GM23338 (cell line): ENCODE data around the gene OAS3. TPM values are rescaled to one million over a fixed set of nuclear protein-coding genes. Genes with fewer than 3 reads are reported as not detected.
A peak's percentile ranks its signal among the peaks of the same experiment; 100 is the strongest.

Source experiments
- ATAC-seq: fragments of 200-7000 bp; cut with Tn5 transposase; 3 replicates; pipeline ENCODE4 v1.9.1; 2020
- DNase-seq: peaks from one replicate; pipeline ENCODE4 v3.0.0-alpha.2; 2015; ENCODE audit warnings: low spot score
- H2AFZ ChIP-seq: fragments of 200-600 bp; sonication (generic); 2 replicates; pipeline ENCODE4 v1.8.0; 2016; ENCODE audit warnings: antibody characterized with exemption, mild to moderate bottlenecking, moderate library complexity
- H3F3A ChIP-seq: fragments of 200-600 bp; sonication (generic); replicated peaks from 2 replicates; pipeline ENCODE4 v1.8.0; 2017; ENCODE audit warnings: antibody characterized with exemption, mixed run types, low read depth
- H3K27ac ChIP-seq: fragments of 200-600 bp; sonication (generic); 2 replicates; pipeline ENCODE4 v1.6.1; 2016; ENCODE audit warnings: low read depth
- H3K27me3 ChIP-seq: fragments of 200-600 bp; sonication (generic); 2 replicates; pipeline ENCODE4 v1.8.0; 2016; ENCODE audit warnings: mild to moderate bottlenecking, mixed run types, moderate library complexity; ENCODE audit not compliant: insufficient read depth
- H3K36me3 ChIP-seq: fragments of 200-600 bp; sonication (generic); 2 replicates; pipeline ENCODE4 v1.8.0; 2016; ENCODE audit warnings: mild to moderate bottlenecking; ENCODE audit not compliant: insufficient read depth
- H3K4me1 ChIP-seq: fragments of 200-600 bp; sonication (generic); 2 replicates; pipeline ENCODE4 v1.8.0; 2016; ENCODE audit warnings: mild to moderate bottlenecking, moderate library complexity; ENCODE audit not compliant: insufficient read depth
- H3K4me2 ChIP-seq: fragments of 200-600 bp; sonication (generic); 2 replicates; pipeline ENCODE4 v1.7.1; 2017; ENCODE audit warnings: mixed run types
- H3K4me3 ChIP-seq: fragments of 200-600 bp; sonication (generic); 2 replicates; pipeline ENCODE4 v1.6.1; 2016; ENCODE audit warnings: mixed run types
- H3K79me2 ChIP-seq: fragments of 200-600 bp; sonication (generic); replicated peaks from 2 replicates; pipeline ENCODE4 v1.8.0; 2017; ENCODE audit warnings: mild to moderate bottlenecking; ENCODE audit not compliant: insufficient read depth
- H3K9me2 ChIP-seq: fragments of 200-600 bp; sonication (generic); 2 replicates; pipeline ENCODE4 v1.8.0; 2017; ENCODE audit not compliant: insufficient read depth
- H4K20me1 ChIP-seq: fragments of 200-600 bp; sonication (generic); replicated peaks from 2 replicates; pipeline ENCODE4 v1.8.0; 2017; ENCODE audit warnings: mild to moderate bottlenecking; ENCODE audit not compliant: insufficient read depth
- H3K27ac Mint-ChIP-seq: 2 replicates; pipeline ENCODE4 v1.8.0; 2020; ENCODE audit warnings: inconsistent platforms, mild to moderate bottlenecking, moderate library complexity, mixed read lengths
- H3K27me3 Mint-ChIP-seq: 3 replicates; pipeline ENCODE4 v1.8.0; 2022; ENCODE audit warnings: low read depth, mild to moderate bottlenecking, moderate library complexity, mixed read lengths, inconsistent platforms; ENCODE audit not compliant: insufficient read depth, poor library complexity
- H3K36me3 Mint-ChIP-seq: 3 replicates; pipeline ENCODE4 v1.8.0; 2021; ENCODE audit warnings: low read depth, mild to moderate bottlenecking, inconsistent platforms, moderate library complexity, mixed read lengths
- H3K4me1 Mint-ChIP-seq: 3 replicates; pipeline ENCODE4 v1.8.0; 2020; ENCODE audit warnings: mild to moderate bottlenecking, inconsistent platforms, mixed read lengths
- H3K4me3 Mint-ChIP-seq: 3 replicates; pipeline ENCODE4 v1.8.0; 2021; ENCODE audit warnings: moderate library complexity, mild to moderate bottlenecking, inconsistent platforms, mixed read lengths
- H3K9me3 Mint-ChIP-seq: 3 replicates; pipeline ENCODE4 v1.8.0; 2020; ENCODE audit warnings: moderate library complexity, mild to moderate bottlenecking, inconsistent platforms, mixed read lengths
- EZH2 ChIP-seq: fragments of 200-600 bp; sonication (generic); IDR thresholded peaks from one replicate; pipeline ENCODE4 v1.8.0; 2017; ENCODE audit warnings: antibody characterized with exemption, mild to moderate bottlenecking, low read depth; ENCODE audit not compliant: unreplicated experiment
- JUNB ChIP-seq: IDR thresholded peaks from one replicate; pipeline ENCODE4 v1.6.1; 2016; ENCODE audit warnings: antibody characterized with exemption; ENCODE audit not compliant: unreplicated experiment
- NANOG ChIP-seq: IDR thresholded peaks from 2 replicates; pipeline ENCODE4 v1.6.1; 2016; ENCODE audit warnings: antibody characterized with exemption, borderline replicate concordance
- POLR2AphosphoS5 ChIP-seq: IDR thresholded peaks from 2 replicates; pipeline ENCODE4 v1.6.1; 2016; ENCODE audit warnings: antibody characterized with exemption, low read depth
- ZNF114 ChIP-seq: fragments of 250-450 bp; sonication (Bioruptor Pico); IDR thresholded peaks from 2 replicates; pipeline ENCODE4 v1.5.0; 2020; ENCODE audit warnings: mild to moderate bottlenecking, moderate library complexity
- ZNF331 ChIP-seq: fragments of 250-450 bp; sonication (Bioruptor Pico); IDR thresholded peaks from 2 replicates; pipeline ENCODE4 v1.5.0; 2020; ENCODE audit warnings: low read depth, mild to moderate bottlenecking, moderate library complexity
- polyA plus RNA-seq: library from polyadenylated mRNA; unstranded; fragments of >200 nt; fragmentation: Nextera tagmentation; extraction: Ambion mirVana; gene quantifications from 2 replicates; pipeline ENCODE4 v1.2.1, GENCODE V29; 2016
- total RNA-seq: library from RNA; depleted of rRNA; stranded (reverse); fragments of >200 nt; shearing (Covaris generic); gene quantifications from 2 replicates; pipeline ENCODE4 v1.2.3, GENCODE V29; 2014
- TF ChIP-seq, protein P1 (sequence below): fragments of 250-450 bp; sonication (Bioruptor Pico); IDR thresholded peaks from 2 replicates; pipeline ENCODE4 v1.5.0; 2020; ENCODE audit warnings: mild to moderate bottlenecking, moderate library complexity
- TF ChIP-seq, protein P2 (sequence below): IDR thresholded peaks from 2 replicates; pipeline ENCODE4 v1.6.1; 2016; ENCODE audit warnings: antibody characterized with exemption
- TF ChIP-seq, protein P3 (sequence below): IDR thresholded peaks from one replicate; pipeline ENCODE4 v1.6.1; 2018; ENCODE audit warnings: antibody characterized with exemption; ENCODE audit not compliant: unreplicated experiment

Gene OAS3
- total and polyA plus RNA-seq, 2 experiments from 2014 or later, result 0.27 to 1.4 TPM

DNA sequence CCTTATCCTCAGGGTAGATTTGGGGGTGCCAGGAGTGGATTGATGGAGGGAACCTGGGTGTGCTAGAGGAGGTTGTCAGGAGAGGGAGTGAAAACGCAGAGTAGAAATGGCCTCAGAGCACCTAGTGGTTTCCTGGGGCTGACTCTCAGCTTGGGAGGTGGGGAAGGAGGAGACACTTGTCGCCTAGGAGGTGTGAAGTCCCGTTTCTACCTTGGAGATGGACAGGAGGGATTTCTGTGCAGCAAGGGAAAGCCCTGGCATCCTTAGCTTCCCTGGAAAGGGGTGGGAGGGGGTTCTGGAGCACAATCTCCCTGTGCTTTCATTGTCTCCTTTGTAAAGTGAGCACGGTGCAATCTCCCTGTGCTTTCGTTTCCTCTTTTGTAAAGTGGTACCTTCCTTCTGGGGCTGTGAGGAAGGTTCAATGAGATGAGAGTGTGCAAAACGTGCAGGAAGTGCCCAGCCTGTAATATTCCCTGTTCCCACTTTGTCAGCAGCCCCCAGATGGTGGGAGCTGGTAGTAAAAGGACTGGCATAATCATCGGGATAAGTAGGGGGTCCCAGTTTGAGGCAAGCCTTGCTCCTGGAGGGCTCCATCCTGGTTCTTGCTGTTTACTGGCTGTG lies 1.6 kb downstream of the OAS3 start:
- H2AFZ ChIP-seq, result peak overlapping the region; percentile 43; the same call in 1 of the 2 replicates
- Mint-ChIP-seq H3K4me3 (no peak overlapping the region), H3K4me1 (peaks cover 6% of the 10 kb centered on the region), H3K36me3 (no peaks in the 10 kb centered on the region), H3K9me3 (no peaks in the 10 kb centered on the region), H3K27ac (no peak overlapping the region), H3K27me3 (peaks cover 20% of the 10 kb centered on the region)
- H4K20me1 ChIP-seq, result no peaks in the 10 kb centered on the region
- H3K36me3 ChIP-seq, result no peaks in the 10 kb centered on the region
- no peaks in the 10 kb centered on the region for H3K9me2 ChIP-seq
- DNase-seq, result no peak
- H3F3A ChIP-seq, result no peaks in the 10 kb centered on the region
- H3K4me1 ChIP-seq, result no peaks in the 10 kb centered on the region
- H3K79me2 ChIP-seq, result no peaks in the 10 kb centered on the region
- no peak overlapping the region for H3K4me3 ChIP-seq
- no peak overlapping the region for H3K4me2 ChIP-seq
- TF ChIP-seq, protein P1, sequence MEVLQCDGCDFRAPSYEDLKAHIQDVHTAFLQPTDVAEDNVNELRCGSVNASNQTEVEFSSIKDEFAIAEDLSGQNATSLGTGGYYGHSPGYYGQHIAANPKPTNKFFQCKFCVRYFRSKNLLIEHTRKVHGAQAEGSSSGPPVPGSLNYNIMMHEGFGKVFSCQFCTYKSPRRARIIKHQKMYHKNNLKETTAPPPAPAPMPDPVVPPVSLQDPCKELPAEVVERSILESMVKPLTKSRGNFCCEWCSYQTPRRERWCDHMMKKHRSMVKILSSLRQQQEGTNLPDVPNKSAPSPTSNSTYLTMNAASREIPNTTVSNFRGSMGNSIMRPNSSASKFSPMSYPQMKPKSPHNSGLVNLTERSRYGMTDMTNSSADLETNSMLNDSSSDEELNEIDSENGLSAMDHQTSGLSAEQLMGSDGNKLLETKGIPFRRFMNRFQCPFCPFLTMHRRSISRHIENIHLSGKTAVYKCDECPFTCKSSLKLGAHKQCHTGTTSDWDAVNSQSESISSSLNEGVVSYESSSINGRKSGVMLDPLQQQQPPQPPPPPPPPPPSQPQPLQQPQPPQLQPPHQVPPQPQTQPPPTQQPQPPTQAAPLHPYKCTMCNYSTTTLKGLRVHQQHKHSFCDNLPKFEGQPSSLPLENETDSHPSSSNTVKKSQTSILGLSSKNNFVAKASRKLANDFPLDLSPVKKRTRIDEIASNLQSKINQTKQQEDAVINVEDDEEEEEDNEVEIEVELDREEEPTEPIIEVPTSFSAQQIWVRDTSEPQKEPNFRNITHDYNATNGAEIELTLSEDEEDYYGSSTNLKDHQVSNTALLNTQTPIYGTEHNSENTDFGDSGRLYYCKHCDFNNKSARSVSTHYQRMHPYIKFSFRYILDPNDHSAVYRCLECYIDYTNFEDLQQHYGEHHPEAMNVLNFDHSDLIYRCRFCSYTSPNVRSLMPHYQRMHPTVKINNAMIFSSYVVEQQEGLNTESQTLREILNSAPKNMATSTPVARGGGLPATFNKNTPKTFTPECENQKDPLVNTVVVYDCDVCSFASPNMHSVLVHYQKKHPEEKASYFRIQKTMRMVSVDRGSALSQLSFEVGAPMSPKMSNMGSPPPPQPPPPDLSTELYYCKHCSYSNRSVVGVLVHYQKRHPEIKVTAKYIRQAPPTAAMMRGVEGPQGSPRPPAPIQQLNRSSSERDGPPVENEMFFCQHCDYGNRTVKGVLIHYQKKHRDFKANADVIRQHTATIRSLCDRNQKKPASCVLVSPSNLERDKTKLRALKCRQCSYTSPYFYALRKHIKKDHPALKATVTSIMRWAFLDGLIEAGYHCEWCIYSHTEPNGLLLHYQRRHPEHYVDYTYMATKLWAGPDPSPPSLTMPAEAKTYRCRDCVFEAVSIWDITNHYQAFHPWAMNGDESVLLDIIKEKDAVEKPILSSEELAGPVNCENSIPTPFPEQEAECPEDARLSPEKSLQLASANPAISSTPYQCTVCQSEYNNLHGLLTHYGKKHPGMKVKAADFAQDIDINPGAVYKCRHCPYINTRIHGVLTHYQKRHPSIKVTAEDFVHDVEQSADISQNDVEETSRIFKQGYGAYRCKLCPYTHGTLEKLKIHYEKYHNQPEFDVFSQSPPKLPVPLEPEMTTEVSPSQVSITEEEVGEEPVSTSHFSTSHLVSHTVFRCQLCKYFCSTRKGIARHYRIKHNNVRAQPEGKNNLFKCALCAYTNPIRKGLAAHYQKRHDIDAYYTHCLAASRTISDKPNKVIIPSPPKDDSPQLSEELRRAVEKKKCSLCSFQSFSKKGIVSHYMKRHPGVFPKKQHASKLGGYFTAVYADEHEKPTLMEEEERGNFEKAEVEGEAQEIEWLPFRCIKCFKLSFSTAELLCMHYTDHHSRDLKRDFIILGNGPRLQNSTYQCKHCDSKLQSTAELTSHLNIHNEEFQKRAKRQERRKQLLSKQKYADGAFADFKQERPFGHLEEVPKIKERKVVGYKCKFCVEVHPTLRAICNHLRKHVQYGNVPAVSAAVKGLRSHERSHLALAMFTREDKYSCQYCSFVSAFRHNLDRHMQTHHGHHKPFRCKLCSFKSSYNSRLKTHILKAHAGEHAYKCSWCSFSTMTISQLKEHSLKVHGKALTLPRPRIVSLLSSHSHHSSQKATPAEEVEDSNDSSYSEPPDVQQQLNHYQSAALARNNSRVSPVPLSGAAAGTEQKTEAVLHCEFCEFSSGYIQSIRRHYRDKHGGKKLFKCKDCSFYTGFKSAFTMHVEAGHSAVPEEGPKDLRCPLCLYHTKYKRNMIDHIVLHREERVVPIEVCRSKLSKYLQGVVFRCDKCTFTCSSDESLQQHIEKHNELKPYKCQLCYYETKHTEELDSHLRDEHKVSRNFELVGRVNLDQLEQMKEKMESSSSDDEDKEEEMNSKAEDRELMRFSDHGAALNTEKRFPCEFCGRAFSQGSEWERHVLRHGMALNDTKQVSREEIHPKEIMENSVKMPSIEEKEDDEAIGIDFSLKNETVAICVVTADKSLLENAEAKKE (CRISPR knock-in tag), result no peak
- TF ChIP-seq JUNB (no peak), POLR2AphosphoS5 (no peak), ZNF331 (CRISPR knock-in tag) (no peak), NANOG (no peak), EZH2 (no peak), ZNF114 (CRISPR knock-in tag) (no peak)
- TF ChIP-seq, protein P2, sequence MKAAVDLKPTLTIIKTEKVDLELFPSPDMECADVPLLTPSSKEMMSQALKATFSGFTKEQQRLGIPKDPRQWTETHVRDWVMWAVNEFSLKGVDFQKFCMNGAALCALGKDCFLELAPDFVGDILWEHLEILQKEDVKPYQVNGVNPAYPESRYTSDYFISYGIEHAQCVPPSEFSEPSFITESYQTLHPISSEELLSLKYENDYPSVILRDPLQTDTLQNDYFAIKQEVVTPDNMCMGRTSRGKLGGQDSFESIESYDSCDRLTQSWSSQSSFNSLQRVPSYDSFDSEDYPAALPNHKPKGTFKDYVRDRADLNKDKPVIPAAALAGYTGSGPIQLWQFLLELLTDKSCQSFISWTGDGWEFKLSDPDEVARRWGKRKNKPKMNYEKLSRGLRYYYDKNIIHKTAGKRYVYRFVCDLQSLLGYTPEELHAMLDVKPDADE, result no peak
- TF ChIP-seq, protein P3, sequence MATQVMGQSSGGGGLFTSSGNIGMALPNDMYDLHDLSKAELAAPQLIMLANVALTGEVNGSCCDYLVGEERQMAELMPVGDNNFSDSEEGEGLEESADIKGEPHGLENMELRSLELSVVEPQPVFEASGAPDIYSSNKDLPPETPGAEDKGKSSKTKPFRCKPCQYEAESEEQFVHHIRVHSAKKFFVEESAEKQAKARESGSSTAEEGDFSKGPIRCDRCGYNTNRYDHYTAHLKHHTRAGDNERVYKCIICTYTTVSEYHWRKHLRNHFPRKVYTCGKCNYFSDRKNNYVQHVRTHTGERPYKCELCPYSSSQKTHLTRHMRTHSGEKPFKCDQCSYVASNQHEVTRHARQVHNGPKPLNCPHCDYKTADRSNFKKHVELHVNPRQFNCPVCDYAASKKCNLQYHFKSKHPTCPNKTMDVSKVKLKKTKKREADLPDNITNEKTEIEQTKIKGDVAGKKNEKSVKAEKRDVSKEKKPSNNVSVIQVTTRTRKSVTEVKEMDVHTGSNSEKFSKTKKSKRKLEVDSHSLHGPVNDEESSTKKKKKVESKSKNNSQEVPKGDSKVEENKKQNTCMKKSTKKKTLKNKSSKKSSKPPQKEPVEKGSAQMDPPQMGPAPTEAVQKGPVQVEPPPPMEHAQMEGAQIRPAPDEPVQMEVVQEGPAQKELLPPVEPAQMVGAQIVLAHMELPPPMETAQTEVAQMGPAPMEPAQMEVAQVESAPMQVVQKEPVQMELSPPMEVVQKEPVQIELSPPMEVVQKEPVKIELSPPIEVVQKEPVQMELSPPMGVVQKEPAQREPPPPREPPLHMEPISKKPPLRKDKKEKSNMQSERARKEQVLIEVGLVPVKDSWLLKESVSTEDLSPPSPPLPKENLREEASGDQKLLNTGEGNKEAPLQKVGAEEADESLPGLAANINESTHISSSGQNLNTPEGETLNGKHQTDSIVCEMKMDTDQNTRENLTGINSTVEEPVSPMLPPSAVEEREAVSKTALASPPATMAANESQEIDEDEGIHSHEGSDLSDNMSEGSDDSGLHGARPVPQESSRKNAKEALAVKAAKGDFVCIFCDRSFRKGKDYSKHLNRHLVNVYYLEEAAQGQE, result no peak
- H3K27me3 ChIP-seq, result peaks cover 22% of the 10 kb centered on the region
- no peak for ATAC-seq
- no peak overlapping the region for H3K27ac ChIP-seq
